ENCODE data around the gene STEEP1. TPM values are rescaled to one million over a fixed set of nuclear protein-coding genes. Genes with fewer than 3 reads are reported as not detected.
A peak's percentile ranks its signal among the peaks of the same experiment; 100 is the strongest.

Gene STEEP1
- total RNA-seq, result 17.7 and 18.3 TPM in 2 replicates
- long read RNA-seq, transcript CXorf56-204 (7 exons, 1,056 nt), result major isoform, 6 of 12 reads
- long read RNA-seq, partial matches to known transcripts, result 4 of 12 reads
- long read RNA-seq, other reads (novel, unspliced or antisense), result 2 of 12 reads

- Mint-ChIP-seq H3K4me3 (ENCODE audit: low read depth) (peak within 1 kb of the TSS; percentile 95), H3K36me3 (ENCODE audit: insufficient read depth) (peaks cover 3% of the 10 kb centered on the region), H3K9me3 (ENCODE audit: low read depth) (peaks cover 17% of the 10 kb centered on the region), H3K27me3 (no peaks in the 10 kb centered on the region), H3K27ac (peak within 1 kb of the TSS; percentile 98), H3K4me1 (ENCODE audit: low read depth) (peaks cover 6% of the 10 kb centered on the region)
- TF ChIP-seq CTCF (IDR thresholded peaks at IDR 0.05; ENCODE audit: unreplicated experiment), result no peak
- peak; percentile 47 for DNase-seq (ENCODE audit: low spot score, unreplicated experiment)
Measured at GRCh38 chrX:119565107-119565663, at the start of gene STEEP1. TSS of gene STEEP1 (minus strand) at chrX:119565409. CDS start at chrX:119565355, 54 bp downstream.

- H3K36me3 Mint-ChIP-seq (ENCODE audit: insufficient read depth), result peaks cover 4% of the 10 kb centered on the region
- no peak overlapping the region for H3K4me3 Mint-ChIP-seq (ENCODE audit: low read depth)
- peaks cover 13% of the 10 kb centered on the region for H3K9me3 Mint-ChIP-seq (ENCODE audit: low read depth)
- H3K4me1 Mint-ChIP-seq (ENCODE audit: low read depth), result peaks cover 3% of the 10 kb centered on the region
- TF ChIP-seq CTCF (IDR thresholded peaks at IDR 0.05; ENCODE audit: unreplicated experiment), result no peak
- no peaks in the 10 kb centered on the region for H3K27me3 Mint-ChIP-seq
- DNase-seq (ENCODE audit: low spot score, unreplicated experiment), result no peak
- no peak overlapping the region for H3K27ac Mint-ChIP-seq
Measured at GRCh38 chrX:119614776-119615175, 49.6 kb upstream of the STEEP1 start.

GRCh38 chrX:119607018-119607389 lies 41.8 kb upstream of the STEEP1 start:
- no peaks in the 10 kb centered on the region for H3K27me3 Mint-ChIP-seq
- TF ChIP-seq CTCF (IDR thresholded peaks at IDR 0.05; ENCODE audit: unreplicated experiment), result no peak

GRCh38 chrX:119606280-119607017 lies 41.2 kb upstream of the STEEP1 start, which contains the start of gene NKRF:
TSS of gene NKRF (minus strand) at chrX:119606424.
- TF ChIP-seq CTCF (IDR thresholded peaks at IDR 0.05; ENCODE audit: unreplicated experiment), result no peak
- H3K27me3 Mint-ChIP-seq, result no peaks in the 10 kb centered on the region
- peak; percentile 73 for DNase-seq (ENCODE audit: low spot score, unreplicated experiment)
- H3K9me3 Mint-ChIP-seq (ENCODE audit: low read depth), result peaks cover 22% of the 10 kb centered on the region
- peaks cover 2% of the 10 kb centered on the region for H3K36me3 Mint-ChIP-seq (ENCODE audit: insufficient read depth)
- peak within 1 kb of the TSS; percentile 88 for H3K4me3 Mint-ChIP-seq (ENCODE audit: low read depth)
- H3K27ac Mint-ChIP-seq, result peak within 1 kb of the TSS; percentile 97
- H3K4me1 Mint-ChIP-seq (ENCODE audit: low read depth), result peaks cover 8% of the 10 kb centered on the region

More at GRCh38 chrX:119607018-119607389, 41.8 kb upstream of the STEEP1 start:
- H3K9me3 Mint-ChIP-seq (ENCODE audit: low read depth), result peaks cover 19% of the 10 kb centered on the region
- H3K4me3 Mint-ChIP-seq (ENCODE audit: low read depth), result peak overlapping the region; percentile 88
- H3K27ac Mint-ChIP-seq, result peak overlapping the region; percentile 97
- no peak for DNase-seq (ENCODE audit: low spot score, unreplicated experiment)
- H3K36me3 Mint-ChIP-seq (ENCODE audit: insufficient read depth), result no peaks in the 10 kb centered on the region
- peaks cover 8% of the 10 kb centered on the region for H3K4me1 Mint-ChIP-seq (ENCODE audit: low read depth)

- H3K9me3 Mint-ChIP-seq (ENCODE audit: low read depth), result peaks cover 22% of the 10 kb centered on the region
- peak overlapping the region; percentile 88 for H3K4me3 Mint-ChIP-seq (ENCODE audit: low read depth)
- no peaks in the 10 kb centered on the region for H3K27me3 Mint-ChIP-seq
- peaks cover 8% of the 10 kb centered on the region for H3K4me1 Mint-ChIP-seq (ENCODE audit: low read depth)
- peak overlapping the region; percentile 97 for H3K27ac Mint-ChIP-seq
- peak; percentile 17 for DNase-seq (ENCODE audit: low spot score, unreplicated experiment)
- H3K36me3 Mint-ChIP-seq (ENCODE audit: insufficient read depth), result peaks cover 2% of the 10 kb centered on the region
- no peak for TF ChIP-seq CTCF (IDR thresholded peaks at IDR 0.05; ENCODE audit: unreplicated experiment)
Measured at GRCh38 chrX:119605464-119606279, 40.5 kb upstream of the STEEP1 start.
